GM19025 (cell line): ENCODE results near the gene CTNNBL1.

ENCODE experiments used
- ATAC-seq: cut with Tn5 transposase; IDR thresholded peaks from one replicate; pipeline ENCODE4 v1.9.1; 2021; ENCODE audit warnings: mild to moderate bottlenecking, low read depth, moderate library complexity; ENCODE audit not compliant: unreplicated experiment

The CTNNBL1 gene

DNA sequence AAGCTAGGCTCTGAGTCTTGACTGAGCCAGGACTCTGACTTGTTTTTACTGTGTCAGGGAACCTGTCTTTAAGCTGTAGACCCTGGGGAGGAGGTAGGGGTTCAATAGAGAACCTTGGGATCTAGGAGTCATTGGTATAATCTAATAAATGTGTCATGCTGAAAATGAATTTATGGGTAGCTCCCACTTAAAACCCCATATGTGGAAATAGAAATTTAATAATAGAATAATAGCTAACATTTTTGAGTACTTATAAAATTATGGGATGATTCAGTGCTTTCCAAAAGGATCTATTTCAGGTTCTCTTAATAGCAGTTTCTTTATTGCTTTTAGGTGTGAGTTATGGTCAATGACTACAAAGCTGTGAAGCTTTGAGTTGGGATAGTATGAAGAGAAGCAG, 41.7 kb downstream of the CTNNBL1 start:
- no peak for ATAC-seq

DNA sequence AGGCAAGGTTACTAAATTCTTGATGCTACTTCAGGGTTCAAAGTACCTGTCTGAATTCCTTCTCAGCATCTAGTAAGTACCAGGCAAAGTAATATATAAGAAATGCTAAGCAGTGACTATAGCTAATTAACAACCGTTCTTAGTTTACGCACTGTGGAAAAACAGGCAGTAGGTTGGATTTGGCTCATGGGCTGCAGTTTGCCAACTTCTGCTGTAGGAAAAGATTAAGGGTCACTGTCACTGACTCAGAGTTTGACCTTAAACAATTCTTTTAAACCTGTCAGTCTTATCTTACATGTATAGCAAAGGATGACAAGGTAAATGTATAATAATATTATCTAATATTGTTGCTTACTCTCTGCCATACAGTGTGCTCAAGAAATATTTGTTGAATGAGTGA, 42.3 kb downstream of the CTNNBL1 start:
- ATAC-seq: no peak

DNA sequence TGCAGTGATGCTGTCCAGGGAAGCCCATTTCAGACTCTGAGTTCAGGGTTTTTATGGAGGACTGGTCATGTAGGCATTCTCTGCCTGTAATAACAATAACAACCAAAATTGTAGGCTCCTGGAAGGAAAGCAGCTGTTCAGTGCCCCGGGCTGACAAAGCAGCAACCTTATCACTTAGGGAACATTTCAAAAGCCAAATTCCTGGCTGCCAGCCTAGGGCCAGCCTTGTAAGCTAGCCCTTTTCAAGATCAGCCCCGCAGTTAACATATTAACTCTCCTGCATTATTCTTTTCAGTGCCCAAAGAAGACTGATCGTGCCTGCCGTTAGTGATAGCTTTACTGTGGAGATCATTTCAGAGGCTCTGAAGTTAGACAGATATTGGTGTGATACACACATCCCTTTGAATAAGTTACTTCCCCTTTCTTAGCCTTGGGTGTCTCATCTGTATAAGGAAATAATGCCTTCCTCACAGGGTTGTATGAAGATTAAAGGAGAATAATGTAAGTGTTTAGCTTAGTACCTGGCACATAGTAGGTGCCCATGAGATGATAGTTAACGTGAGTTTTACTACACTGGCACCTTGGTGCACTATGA, 44.1 kb downstream of the CTNNBL1 start:
- no peak for ATAC-seq

DNA sequence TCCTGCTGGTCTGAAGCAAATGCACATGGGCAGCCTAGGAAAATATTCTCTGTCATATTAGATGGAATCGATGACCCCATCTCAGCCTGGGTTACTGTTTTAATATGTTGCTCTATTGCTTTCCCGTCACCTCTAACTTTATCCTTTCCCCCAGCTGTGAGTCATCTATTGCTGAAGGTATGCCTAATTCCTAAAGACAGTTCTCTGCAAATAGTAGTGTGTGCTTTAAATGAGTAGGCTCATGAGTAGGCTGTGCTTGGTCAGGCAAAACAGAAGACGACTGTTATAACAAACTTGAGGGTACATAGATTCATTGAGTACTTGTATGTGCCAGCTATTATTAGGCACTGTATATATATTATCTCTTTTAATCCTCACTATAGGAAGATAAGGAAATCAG, 47.2 kb downstream of the CTNNBL1 start:
- no peak for ATAC-seq

DNA sequence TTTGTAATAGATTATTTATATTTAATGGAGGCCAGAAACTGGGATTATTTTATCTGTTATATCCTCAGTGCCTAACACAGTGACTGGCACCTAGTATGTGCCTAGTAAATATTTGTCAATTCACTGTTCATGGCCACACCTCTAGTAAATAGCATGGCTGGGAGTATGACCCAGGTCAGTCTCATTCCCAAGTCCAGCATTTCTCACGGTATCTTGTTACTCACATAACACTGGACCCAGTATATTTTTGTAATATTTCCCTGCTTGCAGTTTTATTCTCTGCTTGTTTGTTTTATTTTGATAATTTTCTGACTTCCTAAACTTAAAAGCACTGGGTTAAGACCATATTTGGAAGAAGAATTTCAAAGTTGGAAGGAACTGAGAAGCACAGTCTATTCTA, 47.7 kb downstream of the CTNNBL1 start:
- no peak for ATAC-seq

DNA sequence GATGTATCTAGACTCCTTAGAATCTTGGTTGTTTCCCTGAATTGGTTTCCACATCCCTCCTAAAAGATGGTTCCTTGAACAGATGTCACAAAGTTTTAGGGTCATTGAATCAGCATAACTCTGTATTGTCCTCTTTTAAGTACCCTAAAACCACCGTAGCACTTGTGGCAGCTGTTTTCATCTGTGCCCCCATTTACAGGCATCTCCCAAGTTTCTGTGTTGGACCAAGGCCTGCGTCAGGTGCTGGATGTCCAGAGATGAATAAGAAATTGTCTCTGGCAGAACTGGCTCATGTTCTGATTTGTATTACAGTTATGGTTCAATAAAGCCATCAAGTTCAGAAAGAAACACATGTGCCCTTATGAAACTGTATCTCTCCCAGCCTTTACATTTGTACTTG, 48.3 kb downstream of the CTNNBL1 start:
- ATAC-seq: no peak

DNA sequence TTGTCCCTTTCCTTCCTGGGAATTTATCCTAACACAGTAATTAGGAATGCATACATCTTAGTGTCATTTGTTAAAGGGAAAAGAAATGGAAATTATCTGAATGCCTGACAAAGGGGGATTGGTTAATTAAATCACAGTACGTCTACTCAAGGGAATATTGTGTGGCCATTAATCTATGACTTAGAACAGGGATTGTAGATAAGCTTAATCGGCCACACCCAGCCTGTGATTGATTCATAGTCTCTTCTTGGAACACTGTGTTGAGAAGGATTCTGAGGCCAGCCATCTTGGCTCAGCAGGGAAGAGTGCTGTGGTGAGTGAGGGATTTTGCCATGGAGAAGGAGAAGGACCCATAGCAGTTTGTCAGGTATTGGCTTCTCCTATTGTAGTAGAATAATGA, 50.5 kb downstream of the CTNNBL1 start:
- no peak for ATAC-seq

DNA sequence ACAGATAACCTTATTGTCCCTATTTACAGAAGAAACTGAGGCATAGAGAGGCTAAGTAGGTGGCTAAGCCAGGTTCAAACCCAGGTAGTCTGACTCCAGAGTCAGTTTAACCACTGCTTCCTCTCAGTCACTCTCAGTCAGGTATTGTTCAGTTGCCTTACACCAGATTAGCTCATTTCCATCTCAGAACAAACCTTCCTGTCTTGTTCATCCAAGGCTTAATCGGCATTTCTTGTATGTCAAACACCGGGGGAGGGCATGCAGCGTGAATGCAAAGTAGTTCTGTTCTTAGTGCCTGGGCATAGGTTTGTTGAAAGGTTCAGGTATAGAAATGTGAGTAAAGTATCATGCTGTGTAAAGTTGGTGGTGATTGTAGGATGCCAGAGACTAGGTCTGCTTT, 51.7 kb downstream of the CTNNBL1 start:
- ATAC-seq: no peak

DNA sequence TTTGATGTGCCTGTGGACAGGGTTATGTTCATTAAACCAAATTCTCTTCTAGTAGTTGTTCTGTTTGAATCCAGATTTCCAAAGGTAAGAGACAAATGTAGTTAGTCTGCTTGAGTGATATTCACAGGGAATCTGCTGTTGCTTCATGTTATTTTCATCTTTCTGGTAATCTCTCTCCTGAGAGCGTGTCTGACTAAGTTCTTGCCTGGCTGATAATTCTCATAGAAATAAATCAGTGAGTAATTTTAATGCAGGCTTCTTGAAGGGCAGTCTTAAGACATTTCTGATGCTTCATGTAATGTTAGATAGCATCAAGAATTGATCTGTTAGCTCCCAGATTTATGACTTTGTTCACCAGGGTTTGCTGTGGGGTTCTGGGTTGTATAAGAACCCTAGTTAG, 54.2 kb downstream of the CTNNBL1 start:
- ATAC-seq: no peak

DNA sequence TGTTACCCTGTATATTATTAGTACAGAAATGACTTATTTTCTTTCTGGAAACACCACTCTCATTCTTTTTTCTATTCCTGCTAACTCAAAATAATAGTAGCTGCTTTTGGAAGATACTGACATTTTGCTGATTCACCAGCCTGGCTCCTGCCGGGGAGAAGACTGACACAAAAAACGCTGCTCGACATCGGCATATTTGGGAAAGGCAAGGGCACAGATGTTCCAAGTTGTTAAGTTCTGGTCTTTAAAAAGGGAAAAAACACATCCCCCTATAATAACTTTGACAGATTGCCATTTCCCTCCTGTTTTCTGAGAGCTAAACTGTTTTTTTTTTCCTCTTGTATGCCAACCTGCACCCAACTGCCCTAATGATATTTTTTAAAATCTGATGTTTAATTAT, 55.4 kb downstream of the CTNNBL1 start:
- ATAC-seq: no peak

DNA sequence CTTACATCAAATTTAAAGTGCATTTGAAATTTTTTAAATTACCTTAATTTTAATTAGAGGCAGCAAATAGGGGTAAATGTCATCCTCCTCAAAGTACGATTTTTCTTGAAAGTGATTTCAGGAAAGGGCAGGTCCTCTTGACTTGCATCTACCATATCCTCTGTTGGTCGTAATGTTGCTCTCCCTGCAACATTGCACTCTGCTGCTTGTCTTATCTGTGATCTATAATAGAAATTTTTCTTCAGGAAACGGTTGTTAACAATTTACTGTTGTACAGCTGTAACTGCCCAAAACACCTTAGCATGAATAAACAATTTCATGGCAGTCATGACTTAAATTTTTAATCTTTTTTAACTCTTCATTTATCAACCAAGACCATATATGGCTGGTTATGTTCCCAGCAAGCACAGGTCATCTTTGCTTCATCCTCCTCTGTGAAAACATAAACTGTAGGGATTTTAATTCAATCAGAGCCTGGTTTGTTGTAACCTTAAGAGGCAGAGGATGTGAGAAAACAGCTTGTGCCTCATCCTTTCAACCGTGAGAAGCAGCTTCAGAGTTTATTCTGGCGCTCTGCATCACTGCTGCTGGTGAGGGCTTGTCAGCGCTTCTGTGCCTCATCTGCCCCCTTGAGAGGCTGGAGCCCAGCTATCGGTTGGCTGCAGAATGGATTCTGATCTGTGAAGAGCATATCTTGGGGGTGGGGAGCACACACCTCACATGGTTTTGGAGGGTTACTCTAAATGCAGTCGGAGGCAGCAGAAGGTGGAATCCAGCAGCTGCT, 56.0 kb downstream of the CTNNBL1 start:
- no peak for ATAC-seq

DNA sequence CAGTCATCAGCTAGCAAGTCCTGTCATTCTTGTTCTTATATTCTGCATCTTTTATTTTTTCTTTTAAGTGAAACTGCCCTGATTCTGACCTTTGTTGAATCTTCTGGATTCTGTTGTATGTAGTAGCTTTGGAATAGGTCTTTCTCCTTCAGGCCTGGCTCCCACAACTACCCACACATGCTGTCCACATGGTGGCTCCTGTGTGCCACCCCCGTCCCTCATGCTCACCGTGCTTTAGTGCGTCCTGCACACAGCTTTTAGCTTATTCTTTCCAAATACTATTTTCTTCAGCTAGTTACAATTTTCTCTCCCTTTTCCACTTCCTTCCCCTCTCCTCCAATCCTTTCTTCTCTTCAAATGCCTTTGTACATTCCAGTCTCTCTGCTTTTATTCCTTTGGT, 61.8 kb downstream of the CTNNBL1 start:
- no peak for ATAC-seq

DNA sequence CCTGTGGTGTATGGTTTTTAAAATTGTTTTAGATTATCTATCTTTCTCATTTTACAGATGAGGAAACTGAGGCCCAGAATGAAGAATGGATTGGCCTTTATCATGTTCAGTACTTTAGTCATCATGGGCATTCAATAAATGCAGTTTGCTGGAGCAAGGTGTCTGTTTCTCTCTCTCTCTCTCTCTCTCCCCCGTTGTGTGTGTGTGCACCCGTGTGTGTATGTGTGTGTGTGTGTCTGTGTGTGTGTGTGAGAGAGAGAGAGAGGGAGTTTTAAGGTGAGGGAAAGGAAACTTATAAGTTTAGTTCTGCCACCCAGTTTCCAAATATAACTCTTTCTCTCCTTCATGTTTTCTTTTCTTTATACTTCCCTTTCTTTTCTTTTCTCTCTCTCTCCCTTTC, 62.4 kb downstream of the CTNNBL1 start:
- ATAC-seq: no peak

DNA sequence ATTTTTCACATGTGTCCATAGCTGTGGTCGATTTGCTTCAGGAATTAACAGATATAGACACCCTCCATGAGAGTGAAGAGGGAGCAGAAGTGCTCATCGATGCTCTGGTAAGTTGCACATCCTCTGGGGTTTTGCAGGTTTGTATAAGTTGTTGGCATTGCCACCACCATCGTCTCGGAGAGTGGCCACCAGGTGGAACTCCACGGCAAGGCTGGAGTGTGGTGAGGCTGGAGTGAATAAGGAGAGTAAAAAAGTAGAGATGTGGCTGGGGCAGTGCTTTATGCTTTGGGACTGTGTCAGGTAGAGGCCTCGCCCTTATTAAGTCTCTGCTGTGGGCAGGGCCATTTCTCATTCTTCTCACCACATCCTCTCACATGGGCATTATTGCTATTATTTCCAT, 63.7 kb downstream of the CTNNBL1 start:
- ATAC-seq: no peak

DNA sequence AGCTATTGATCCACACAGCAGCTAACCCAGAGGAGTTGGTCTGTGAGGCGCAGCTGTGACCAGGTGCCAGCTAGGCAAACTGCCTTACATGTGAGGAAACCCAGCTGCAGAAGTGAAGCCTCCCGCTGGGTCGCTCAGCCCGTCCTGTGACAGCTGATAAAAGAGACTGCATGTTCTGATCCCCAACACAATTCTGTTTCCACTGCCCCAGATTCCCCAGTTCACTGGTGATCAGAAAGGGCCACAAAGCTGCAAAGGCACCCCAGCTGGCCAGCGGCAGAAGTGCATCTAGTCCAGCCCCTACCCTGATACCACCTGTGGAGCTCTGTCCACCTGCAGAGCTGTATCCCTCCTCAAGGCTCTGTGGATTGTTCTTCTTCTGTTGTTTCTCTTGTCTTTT, 64.5 kb downstream of the CTNNBL1 start:
- ATAC-seq: no peak

DNA sequence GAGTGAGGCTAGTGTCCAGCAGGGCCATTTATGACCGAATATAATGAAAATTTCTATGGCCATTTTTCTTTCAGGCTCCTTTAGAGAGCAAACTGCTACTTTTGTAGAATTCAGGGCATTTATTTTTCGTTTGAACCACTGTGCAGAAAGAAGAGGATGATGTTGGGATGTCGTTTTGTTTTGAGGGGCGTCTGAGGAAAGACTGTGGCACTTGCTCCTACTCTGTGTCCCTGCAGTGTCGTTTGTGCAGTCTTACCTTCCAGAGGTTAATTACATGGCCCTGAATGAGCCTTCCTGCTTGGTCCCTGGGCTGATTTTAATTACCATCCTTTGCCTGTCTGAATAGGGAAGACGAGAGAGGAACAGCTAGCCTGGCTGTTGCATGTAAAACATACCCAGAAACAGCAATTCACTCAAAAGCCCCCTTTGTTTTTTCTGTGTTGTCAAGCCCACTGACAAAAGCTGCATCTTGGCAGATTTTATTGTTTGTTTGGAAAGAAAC, 65.3 kb downstream of the CTNNBL1 start:
- ATAC-seq: no peak

DNA sequence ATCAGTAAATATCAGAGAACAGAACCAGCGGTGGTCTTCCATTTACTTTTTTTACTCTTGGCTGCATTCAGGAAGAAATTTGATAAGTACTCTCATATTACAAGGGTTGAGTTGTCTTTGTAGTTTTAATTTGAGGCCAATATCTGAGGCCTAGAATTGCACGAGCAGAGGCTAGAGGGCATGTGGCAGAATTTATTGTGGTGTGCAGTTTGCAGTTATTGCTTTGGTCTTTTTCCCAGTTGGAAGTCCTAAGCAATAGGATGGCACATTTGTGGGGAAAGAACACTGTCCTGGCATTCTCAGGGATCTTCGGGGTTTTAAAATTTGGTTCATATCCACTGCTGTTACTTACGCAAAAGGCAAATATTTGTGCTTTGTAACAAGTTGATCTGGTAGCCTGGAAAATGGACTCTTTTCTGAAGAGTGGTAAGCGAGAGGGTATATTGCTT, 66.0 kb downstream of the CTNNBL1 start:
- ATAC-seq: no peak

DNA sequence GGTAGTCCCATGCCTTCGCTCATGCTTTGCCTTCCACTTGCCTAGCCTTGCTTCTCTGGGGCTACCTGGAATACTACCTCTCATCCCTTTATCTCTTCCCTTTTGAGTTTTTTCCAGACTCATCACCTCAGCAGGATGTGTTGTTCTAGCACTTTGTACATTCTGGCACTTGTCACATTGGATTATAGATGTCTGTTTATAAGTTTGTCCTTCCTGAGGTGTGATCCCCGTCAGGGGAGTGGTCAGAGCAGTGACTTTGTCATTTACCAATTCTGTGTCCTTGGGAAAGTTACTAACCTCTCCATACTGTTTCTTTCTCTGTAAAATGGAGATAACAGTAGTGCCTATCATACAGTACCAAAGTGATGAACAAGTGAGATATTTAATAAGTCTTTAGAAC, 66.5 kb downstream of the CTNNBL1 start:
- ATAC-seq: no peak

DNA sequence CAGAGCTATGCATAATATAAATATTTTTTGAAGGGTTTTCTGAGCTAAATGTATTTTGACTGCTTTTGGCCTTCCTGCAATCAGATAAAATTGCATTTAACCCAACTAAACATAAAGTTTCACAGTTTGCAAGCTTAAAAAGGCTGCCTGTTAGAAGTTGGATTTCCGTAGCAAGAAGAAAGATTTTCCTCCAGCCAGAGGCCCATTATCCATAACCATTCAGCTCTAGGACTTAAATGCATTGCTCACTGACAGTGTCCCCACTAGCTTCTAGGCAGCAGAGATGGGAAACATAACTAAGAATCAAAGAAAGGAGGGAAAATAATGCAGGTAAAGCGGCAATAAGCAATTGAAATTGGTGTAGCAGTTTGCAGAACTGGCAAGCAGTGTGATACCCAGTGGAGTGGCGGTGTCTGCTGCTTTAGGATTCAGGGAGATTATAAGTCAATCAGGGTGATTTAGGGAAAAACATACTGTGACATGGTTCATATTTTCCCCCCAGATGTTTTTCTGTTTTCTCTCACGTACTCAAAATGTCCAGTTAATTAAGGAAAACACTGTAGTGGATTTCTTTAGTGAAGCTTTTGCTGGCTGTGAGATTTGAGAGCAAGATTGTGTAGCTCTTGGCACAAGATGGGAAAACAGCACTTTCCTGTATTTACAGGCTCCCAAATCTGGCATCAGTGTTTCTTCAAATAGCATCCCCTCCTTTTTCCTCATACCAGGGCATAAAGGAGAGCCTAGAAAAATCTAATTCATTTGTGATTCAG, 69.1 kb downstream of the CTNNBL1 start:
- no peak for ATAC-seq

DNA sequence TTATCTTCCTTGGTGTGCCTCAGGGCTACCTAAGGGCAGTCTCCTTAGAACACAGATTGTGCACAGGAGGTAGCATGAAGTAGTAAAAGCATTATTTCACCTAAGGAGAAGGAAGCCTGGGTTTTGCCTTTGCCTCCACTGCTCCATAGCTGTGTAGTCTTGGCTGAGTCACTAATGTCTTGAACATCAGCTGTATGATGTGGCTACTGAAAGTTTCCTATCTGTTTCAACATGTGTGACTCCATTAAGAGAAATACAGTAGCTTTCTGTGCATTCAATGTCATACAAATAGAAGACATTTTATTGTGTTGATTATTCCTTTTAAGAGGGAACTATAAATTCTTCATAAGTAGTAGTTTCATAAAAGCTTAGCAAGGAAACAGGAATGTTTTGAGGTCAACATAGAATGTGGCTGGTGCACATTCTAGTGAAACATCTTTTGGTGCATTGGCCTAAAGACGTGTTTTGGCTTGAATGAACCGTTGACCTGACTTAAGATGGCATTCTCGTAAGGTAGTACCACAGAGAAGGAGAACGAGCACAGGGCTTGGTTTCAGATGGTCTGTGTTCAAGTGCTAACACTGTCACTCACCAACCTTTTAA, 70.6 kb downstream of the CTNNBL1 start:
- no peak for ATAC-seq

DNA sequence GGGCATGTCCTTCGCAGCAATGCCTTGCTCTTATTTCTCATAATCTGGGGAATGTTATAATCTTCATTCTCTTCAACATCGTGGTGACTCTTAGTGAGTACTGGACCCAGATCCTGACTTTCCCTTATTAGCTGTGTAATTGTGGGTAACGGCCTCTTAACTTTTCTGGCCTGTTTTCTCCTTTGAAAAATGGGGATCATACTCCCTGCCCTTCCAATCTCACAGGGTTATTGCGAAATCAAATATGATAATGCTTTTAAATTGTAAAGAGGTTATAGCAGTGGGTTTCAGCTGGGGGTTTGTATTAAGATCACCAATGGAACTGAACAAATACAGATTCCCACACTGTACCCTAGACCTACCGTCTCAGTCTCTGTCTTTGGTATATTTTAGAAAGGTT, 77.1 kb downstream of the CTNNBL1 start:
- no peak for ATAC-seq
